Transverse colon (tissue), 4 donors: ENCODE data around the gene HNF1B. TPM values are rescaled to one million over a fixed set of nuclear protein-coding genes. Genes with fewer than 3 reads are reported as not detected.

Experiments used
- DNase-seq: peaks from one replicate; pipeline ENCODE4 v3.0.0-alpha.2; 2019
- H3K27ac ChIP-seq, 4 donors: fragments of 200-600 bp; sonication (generic); 2 replicates each; pipeline ENCODE4 v1.5.1; 2016 to 2018; ENCODE audit warnings: inconsistent platforms in 4 of 4
- H3K27me3 ChIP-seq: fragments of 200-600 bp; sonication (generic); 2 replicates; pipeline ENCODE4 v1.5.1; 2017; ENCODE audit warnings: inconsistent platforms
- H3K36me3 ChIP-seq, 4 donors: fragments of 200-600 bp; sonication (generic); 2 replicates each; pipeline ENCODE4 v1.5.1; 2017 to 2019; ENCODE audit warnings: inconsistent platforms in 4 of 4
- H3K4me1 ChIP-seq, 4 donors: fragments of 200-600 bp; sonication (generic); 2 replicates each; pipeline ENCODE4 v1.5.1; 2017 to 2020; ENCODE audit warnings: inconsistent platforms in 4 of 4
- H3K4me3 ChIP-seq, 4 donors: fragments of 200-600 bp; sonication (generic); 1 replicate in 1 of 4; 2 replicates in 3 of 4; pipeline versions ENCODE4 v1.5.1 to v1.6.1; 2017 to 2019; ENCODE audit warnings: inconsistent platforms in 4 of 4
- H3K9me3 ChIP-seq, 2 donors: fragments of 200-600 bp; sonication (generic); 2 replicates each; pipeline ENCODE4 v1.5.1; 2017 to 2019; ENCODE audit warnings: inconsistent platforms in 2 of 2
- CTCF ChIP-seq, 5 experiments: fragments of 200-600 bp in 3 of 5; fragments of 450-650 bp in 2 of 5; sonication (generic) in 3 of 5; IDR thresholded peaks; 1 replicate in 2 of 5; 2 replicates in 3 of 5; pipeline ENCODE4 v1.5.1; 2016 to 2017; ENCODE audit warnings: antibody characterized with exemption in 5 of 5, inconsistent platforms in 3 of 5, mild to moderate bottlenecking in 2 of 5, moderate library complexity in 1 of 5
- EP300 ChIP-seq: sonication (generic); formaldehyde crosslinking; IDR thresholded peaks from one replicate; pipeline ENCODE4 v1.6.1; 2017; ENCODE audit warnings: antibody characterized with exemption, low read depth
- POLR2A ChIP-seq: fragments of 450-650 bp; IDR thresholded peaks from one replicate; pipeline ENCODE4 v1.6.1; 2016; ENCODE audit warnings: antibody characterized with exemption, mild to moderate bottlenecking, moderate library complexity
- POLR2AphosphoS5 ChIP-seq, 3 donors: sonication (generic); formaldehyde crosslinking; IDR thresholded peaks; one replicate each; pipeline ENCODE4 v1.6.1; 2016; ENCODE audit warnings: antibody characterized with exemption in 3 of 3
- WGBS, 2 donors: methylation state at CpG; one replicate each; pipeline ENCODE4 v1.1.5; 2018; ENCODE audit warnings: low coverage in 1 of 2; 5-methylcytosine and 5-hydroxymethylcytosine counted together
- in situ Hi-C, 4 donors: fragments of 200-750 bp; cut with MboI; loops; one replicate each; pipeline versions ENCODE4 v1.15.0 to v1.15.1; 2017; ENCODE audit warnings: low sequenced_read_pairs in 3 of 4, low pct_ligation_motif_present in 1 of 4, low pct_unique_long_range_greater_than_20kb in 1 of 4
- intact Hi-C: fragments of 100-400 bp; cut with DNase I; formaldehyde crosslinking; loops from one replicate; pipeline ENCODE4 v1.15.1; 2023; ENCODE audit warnings: low total_unique reads
- total RNA-seq, 4 donors: library from RNA; depleted of rRNA; stranded (reverse); fragments of >200 nt; gene quantifications; one replicate each; pipeline ENCODE4 v1.1.0, GENCODE V29; 2016

HNF1B gene
- total RNA-seq, 4 donors from 2014 or later = 22.7 to 35.2 (median 24.9) TPM

- no peak for DNase-seq
- intact Hi-C loops (no loop called here), in situ Hi-C loops (no loop called here)
- Histone ChIP-seq H3K4me1 (no peaks in the 10 kb centered on the region), H3K27me3 (peaks cover 7% of the 10 kb centered on the region), H3K4me3 (no peak overlapping the region), H3K9me3 (no peaks in the 10 kb centered on the region), H3K27ac (no peak overlapping the region), H3K36me3 (no peaks in the 10 kb centered on the region)
- TF ChIP-seq POLR2A (no peak), EP300 (no peak), CTCF (IDR thresholded peaks at IDR 0.05) (no peak), POLR2AphosphoS5 (IDR thresholded peaks at IDR 0.05) (no peak)
- 39 to 45% methylated on average over 2 of the region's 2 CpGs for WGBS, 2 donors
These were observed 93.0 kb downstream of the HNF1B start for GRCh38 chr17:37651849-37652248.

DNA sequence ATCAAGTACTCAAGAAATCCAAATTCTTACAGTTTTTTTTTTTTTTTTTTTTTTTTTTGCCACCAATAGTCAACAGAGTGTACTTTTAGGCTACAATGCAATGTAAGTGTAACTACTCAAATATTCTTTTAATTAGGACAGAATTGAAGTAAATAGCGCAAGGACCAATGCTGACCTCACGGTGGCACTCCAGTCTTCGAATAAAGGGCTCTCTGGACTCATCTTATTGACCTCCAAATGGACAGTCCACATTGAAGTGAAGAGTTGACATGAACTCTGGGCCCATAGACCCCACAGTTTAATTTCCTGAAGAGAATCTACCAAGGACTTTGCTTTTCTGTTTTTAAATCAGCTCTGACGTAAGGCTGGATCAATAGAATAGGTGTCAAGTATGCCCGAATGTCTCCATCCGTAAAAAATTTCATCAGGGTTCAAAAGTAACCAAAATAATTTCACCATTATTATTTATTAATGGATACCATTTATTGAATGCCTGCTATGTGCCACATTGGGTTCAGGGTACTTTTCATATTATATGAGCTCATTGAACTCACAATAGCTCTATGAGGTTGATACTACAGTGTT lies 94.3 kb downstream of the HNF1B start:
- DNase-seq = peak; percentile 41
- intact Hi-C loops = no loop called here
- in situ Hi-C loops = no loop called here
- 51 to 59% methylated on average over 6 of the region's 6 CpGs for WGBS, 2 donors
- Histone ChIP-seq H3K27me3 (peaks cover 7% of the 10 kb centered on the region), H3K9me3 (no peaks in the 10 kb centered on the region), H3K4me3 (no peak overlapping the region), H3K4me1 (no peaks in the 10 kb centered on the region), H3K36me3 (no peaks in the 10 kb centered on the region), H3K27ac (no peak overlapping the region)
- TF ChIP-seq CTCF (IDR thresholded peaks at IDR 0.05) (peak; percentile 5 to 48 (median 40)), POLR2A (no peak)

DNA sequence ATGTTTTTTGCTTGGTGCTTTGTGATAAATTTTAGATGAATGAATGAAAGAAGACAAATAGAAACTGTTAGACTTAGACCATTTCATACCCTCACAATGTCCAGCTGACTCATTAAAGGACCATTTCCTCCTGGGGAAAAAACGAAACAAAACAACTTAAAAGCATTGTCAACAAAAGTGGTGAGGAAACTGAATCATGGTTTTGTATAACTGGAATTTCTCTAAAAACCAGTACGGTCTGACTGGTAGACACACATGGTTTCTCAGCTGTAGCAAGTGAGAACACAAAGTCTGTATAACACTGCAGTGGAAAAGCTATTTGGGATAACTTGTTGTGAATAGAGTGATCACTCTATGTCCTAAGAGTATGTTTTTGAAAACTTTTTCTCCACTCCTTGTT lies 96.3 kb downstream of the HNF1B start:
- Histone ChIP-seq H3K36me3 (no peaks in the 10 kb centered on the region), H3K4me3 (no peak overlapping the region), H3K4me1 (peaks cover 0 to 6% (median 4%) of the 10 kb centered on the region in 4 donors), H3K9me3 (no peaks in the 10 kb centered on the region), H3K27me3 (peaks cover 7% of the 10 kb centered on the region), H3K27ac (no peak overlapping the region)
- in situ Hi-C loops (no loop called here), intact Hi-C loops (no loop called here)
- no peak for DNase-seq
- 38 to 41% methylated on average over 2 of the region's 2 CpGs for WGBS, 2 donors
- TF ChIP-seq CTCF (IDR thresholded peaks at IDR 0.05) = no peak
- no peak for TF ChIP-seq POLR2A
- no peak for TF ChIP-seq EP300
- no peak for TF ChIP-seq POLR2AphosphoS5 (IDR thresholded peaks at IDR 0.05)

- H3K4me3 ChIP-seq = no peak overlapping the region
- no peak for TF ChIP-seq POLR2AphosphoS5 (IDR thresholded peaks at IDR 0.05)
- TF ChIP-seq POLR2A = no peak
- no peak for TF ChIP-seq CTCF (IDR thresholded peaks at IDR 0.05)
- no peak for TF ChIP-seq EP300
- no peaks in the 10 kb centered on the region for H3K36me3 ChIP-seq
- 76 to 100% methylated on average over 1 of the region's 1 CpG for WGBS, 2 donors
- intact Hi-C loops = no loop called here
- in situ Hi-C loops = no loop called here
- H3K9me3 ChIP-seq = no peaks in the 10 kb centered on the region
- peaks cover 7% of the 10 kb centered on the region for H3K27me3 ChIP-seq
- no peak for DNase-seq
- H3K27ac ChIP-seq = no peak overlapping the region
- peaks cover 0 to 9% (median 6%) of the 10 kb centered on the region in 4 donors for H3K4me1 ChIP-seq
These were observed 97.0 kb downstream of the HNF1B start for GRCh38 chr17:37647856-37648255.
